Fibroblast of the aortic adventitia (primary cell): Measurements from ENCODE around the gene SPRR3. TPM values are rescaled to one million over a fixed set of nuclear protein-coding genes. Genes with fewer than 3 reads are reported as not detected.

Source experiments
- DNase-seq: peaks from one replicate; pipeline ENCODE4 v3.0.0-alpha.2; 2010; ENCODE audit warnings: low read depth
- H3K4me3 ChIP-seq: 2 replicates; pipeline ENCODE4 v1.5.1; 2011; ENCODE audit warnings: low read depth, mild to moderate bottlenecking, control low read depth, low read length, moderate library complexity
- CTCF ChIP-seq: IDR thresholded peaks from 2 replicates; pipeline ENCODE4 v1.5.1; 2011; ENCODE audit warnings: mild to moderate bottlenecking, low read length, control low read depth, inconsistent platforms; ENCODE audit not compliant: insufficient read depth
- total RNA-seq: library from RNA; depleted of rRNA; stranded (reverse); fragments of >200 nt; gene quantifications from 2 replicates; pipeline ENCODE4 v1.2.3, GENCODE V29; 2012; ENCODE audit warnings: low replicate concordance

SPRR3 gene
- total RNA-seq, 1 donor = not detected

DNA sequence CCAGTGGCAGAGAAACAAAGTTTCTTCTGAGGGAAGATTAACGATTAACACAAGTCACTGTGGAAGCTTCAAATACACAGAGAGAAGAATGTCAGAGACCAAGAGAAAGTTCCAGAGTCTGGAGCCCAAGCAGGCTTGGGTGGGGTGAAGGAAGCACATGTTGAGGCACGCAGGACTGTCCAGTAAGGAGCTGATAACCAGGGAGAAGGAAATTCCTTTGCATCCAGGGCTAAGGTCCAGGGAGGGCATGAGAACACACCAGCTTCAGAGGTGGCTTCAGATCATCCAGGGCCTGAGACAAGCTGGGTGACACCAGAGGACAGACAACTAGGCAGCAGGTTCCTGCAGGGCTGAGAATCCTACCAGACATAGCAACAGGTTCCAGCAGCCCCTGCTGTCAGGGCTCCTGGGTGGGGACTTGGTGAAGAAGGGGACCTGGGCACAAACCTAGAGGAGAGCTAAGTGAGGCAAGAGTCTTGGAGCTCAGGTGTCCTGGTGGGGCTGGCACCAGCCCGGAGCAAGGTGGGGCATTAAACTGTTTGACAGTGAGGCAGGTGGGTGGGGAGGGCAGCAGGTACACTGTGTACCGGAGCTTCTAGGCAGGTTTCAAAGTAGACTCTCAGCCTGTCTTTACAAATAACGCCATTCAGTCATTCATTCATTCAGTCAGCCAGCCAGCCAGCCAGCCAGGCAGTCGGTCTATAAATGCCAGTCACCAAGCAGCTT lies 20.2 kb upstream of the SPRR3 start:
- no peak for DNase-seq
- TF ChIP-seq CTCF = no peak
- no peak overlapping the region for H3K4me3 ChIP-seq

DNA sequence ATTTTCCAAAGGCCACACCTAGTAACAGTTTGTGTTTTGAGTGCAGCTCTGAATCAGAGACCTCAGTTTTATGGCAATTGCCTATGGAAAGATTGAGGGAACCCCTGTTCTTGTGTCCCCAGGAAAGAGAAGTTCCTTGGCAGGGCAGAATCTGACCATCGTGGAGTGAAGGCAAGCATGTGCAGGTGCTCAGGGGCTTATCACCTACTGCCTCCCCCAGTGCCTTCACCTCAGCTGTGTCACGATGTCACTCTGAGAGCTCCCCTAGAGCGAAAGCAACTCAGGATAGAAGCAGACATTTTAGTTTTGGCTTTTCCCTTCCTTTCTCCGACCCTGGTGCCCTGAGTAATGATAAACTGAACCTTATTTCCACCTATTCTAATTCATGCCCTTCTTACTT lies 19.5 kb upstream of the SPRR3 start:
- TF ChIP-seq CTCF = no peak
- DNase-seq = no peak
- no peak overlapping the region for H3K4me3 ChIP-seq

DNA sequence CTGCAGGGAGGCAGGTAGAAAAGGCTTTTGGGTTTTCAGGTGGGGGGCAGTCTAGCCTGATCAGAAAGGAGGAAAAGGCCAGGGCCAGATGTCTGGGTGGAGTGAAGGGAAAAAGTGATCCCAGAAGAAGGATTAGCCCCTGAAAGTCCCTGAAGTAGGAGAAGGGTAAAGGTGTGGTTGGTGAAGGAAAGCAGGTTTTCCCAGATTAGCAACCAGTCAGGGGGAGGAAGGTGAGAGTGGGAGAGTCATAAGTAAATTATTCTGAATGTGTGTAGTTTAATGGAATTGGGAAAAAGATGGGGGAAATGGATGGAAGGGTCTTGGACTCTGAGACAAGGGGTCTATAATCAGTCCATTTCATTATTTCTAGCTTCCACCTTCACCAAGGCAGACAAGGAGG lies 18.3 kb upstream of the SPRR3 start:
- no peak for DNase-seq
- no peak for TF ChIP-seq CTCF
- no peak overlapping the region for H3K4me3 ChIP-seq

GRCh38 chr1:152983743-152984142 lies 17.8 kb upstream of the SPRR3 start, which contains the start of gene SPRR1A:
SPRR1A (plus strand) TSS chr1:152984081; CDS start chr1:152985231, 1,150 bp downstream.
- no peak for DNase-seq
- no peak within 1 kb of the TSS for H3K4me3 ChIP-seq
- TF ChIP-seq CTCF = no peak

- H3K4me3 ChIP-seq = no peak overlapping the region
- TF ChIP-seq CTCF = no peak
- DNase-seq = no peak
Measured at GRCh38 chr1:152986578-152986977, 15.0 kb upstream of the SPRR3 start.

DNA sequence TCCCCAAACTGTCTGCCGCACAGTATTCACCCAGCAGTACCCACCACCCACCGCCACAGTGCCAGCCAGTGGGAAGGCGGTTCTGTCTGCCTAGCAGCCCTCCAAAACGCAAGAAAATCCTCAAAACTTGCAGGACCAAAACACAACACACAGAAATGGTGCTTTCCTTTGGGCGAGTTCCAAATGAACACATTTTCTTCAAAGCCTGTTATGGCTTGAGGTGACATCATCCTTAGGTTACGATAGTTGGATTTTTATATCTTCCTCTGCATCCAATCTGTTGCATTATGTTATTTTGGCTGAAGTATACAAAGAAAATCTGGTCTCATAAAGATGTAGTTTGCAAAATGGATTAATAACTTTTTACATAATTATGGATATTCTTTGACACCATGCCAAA lies 8.4 kb upstream of the SPRR3 start:
- TF ChIP-seq CTCF = no peak
- DNase-seq = no peak
- no peak overlapping the region for H3K4me3 ChIP-seq

- no peak for DNase-seq
- no peak overlapping the region for H3K4me3 ChIP-seq
- no peak for TF ChIP-seq CTCF
Measured at GRCh38 chr1:152995842-152996241, 5.7 kb upstream of the SPRR3 start.
